NCI-H2107 treated with DMSO at 0.1 percent for 48 hours (cell line): Measurements from ENCODE around the gene CADM1.

Source experiments
- DNase-seq: peaks from one replicate; lab custom pipeline; 2025; ENCODE audit not compliant: unreplicated experiment; lab: John Stamatoyannopoulos, UW

Gene CADM1

GRCh38 chr11:115132436-115133228, 371.6 kb downstream of the CADM1 start:
- DNase-seq, result no peak

- DNase-seq, result peak; percentile 20
Observed at GRCh38 chr11:115129473-115130289, 374.5 kb downstream of the CADM1 start.

- DNase-seq, result no peak
Observed at GRCh38 chr11:115128226-115128625, 376.0 kb downstream of the CADM1 start.

- DNase-seq, result no peak
Observed at GRCh38 chr11:115127790-115128189, 376.4 kb downstream of the CADM1 start.

- no peak for DNase-seq
Observed at GRCh38 chr11:115126515-115127208, 377.6 kb downstream of the CADM1 start.

GRCh38 chr11:115126092-115126491, 378.1 kb downstream of the CADM1 start:
- DNase-seq, result no peak

- no peak for DNase-seq
Observed at GRCh38 chr11:115124786-115125185, 379.4 kb downstream of the CADM1 start.

- DNase-seq, result no peak
Observed at GRCh38 chr11:115123641-115124040, 380.6 kb downstream of the CADM1 start.

- no peak for DNase-seq
Observed at GRCh38 chr11:115122274-115122673, 381.9 kb downstream of the CADM1 start.
